ENCODE results near the gene BRIP1. TPM values are rescaled to one million over a fixed set of nuclear protein-coding genes. Genes with fewer than 3 reads are reported as not detected.

The BRIP1 gene
- polyA plus RNA-seq, 1 of the 3 experiments (the other 2 are of a cell fraction): 2.0 TPM

DNA sequence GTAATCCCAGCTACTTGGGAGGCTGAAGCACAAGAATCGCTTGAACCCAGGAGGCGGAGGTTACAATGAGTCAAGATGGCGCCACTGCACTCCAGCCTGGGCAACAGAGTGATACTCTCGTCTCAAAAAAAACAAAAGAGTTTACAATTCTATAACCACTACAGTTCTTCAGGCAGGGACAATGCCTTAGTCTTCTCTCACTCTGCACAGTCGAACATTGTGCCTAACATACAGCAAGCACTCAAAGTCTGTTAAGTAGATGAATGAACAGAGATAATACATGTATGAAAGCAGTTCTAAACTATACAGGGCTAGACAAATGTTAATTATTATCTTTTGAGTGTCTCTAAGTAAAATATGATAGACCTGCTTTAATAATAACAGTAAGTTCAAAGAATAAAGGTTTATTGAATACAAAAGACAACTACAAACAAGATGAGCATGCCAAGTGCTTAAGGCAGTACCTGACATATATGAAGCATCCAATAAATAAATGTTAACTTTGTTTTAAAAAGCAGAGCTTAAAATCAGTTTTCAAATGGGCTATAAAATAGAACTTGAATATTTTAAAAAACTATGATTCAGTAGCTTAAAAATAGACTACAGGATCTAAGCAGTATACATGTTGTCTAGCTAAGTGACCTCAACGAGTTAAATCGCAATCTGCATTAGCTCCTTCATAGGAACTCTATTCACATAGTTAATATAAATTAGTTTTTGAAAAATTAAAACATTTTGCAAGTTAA is 45.1 kb upstream of the BRIP1 start (continued):
- TF ChIP-seq, protein P1, sequence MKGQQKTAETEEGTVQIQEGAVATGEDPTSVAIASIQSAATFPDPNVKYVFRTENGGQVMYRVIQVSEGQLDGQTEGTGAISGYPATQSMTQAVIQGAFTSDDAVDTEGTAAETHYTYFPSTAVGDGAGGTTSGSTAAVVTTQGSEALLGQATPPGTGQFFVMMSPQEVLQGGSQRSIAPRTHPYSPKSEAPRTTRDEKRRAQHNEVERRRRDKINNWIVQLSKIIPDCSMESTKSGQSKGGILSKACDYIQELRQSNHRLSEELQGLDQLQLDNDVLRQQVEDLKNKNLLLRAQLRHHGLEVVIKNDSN (IDR thresholded peaks at IDR 0.05; ENCODE audit: borderline replicate concordance, low read depth): no peak
- TF ChIP-seq, protein P2, sequence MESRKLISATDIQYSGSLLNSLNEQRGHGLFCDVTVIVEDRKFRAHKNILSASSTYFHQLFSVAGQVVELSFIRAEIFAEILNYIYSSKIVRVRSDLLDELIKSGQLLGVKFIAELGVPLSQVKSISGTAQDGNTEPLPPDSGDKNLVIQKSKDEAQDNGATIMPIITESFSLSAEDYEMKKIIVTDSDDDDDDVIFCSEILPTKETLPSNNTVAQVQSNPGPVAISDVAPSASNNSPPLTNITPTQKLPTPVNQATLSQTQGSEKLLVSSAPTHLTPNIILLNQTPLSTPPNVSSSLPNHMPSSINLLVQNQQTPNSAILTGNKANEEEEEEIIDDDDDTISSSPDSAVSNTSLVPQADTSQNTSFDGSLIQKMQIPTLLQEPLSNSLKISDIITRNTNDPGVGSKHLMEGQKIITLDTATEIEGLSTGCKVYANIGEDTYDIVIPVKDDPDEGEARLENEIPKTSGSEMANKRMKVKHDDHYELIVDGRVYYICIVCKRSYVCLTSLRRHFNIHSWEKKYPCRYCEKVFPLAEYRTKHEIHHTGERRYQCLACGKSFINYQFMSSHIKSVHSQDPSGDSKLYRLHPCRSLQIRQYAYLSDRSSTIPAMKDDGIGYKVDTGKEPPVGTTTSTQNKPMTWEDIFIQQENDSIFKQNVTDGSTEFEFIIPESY (IDR thresholded peaks at IDR 0.05; ENCODE audit: borderline replicate concordance, low read depth): no peak
- TF ChIP-seq FOXM1 (IDR thresholded peaks at IDR 0.05; ENCODE audit: low read depth): no peak

DNA sequence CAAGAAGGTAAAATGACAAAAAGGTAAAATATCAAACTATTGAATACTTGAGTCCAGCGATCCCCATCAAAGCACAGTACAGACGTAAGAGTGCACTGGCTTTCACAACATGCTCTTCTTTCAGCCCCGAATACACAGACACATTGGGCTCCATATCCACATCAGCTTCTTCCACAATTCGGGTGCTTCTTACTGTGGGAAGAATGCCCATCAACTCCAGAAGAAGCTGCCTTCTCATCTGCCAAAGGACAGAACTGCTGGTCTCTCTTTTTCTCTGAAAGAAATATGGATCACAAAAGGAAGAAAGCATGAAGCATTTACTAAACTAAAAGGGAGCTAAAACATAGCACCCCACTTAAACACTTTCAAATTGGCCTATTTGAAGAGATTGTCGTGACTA is 44.0 kb upstream of the BRIP1 start:
- CTCF ChIA-PET: interaction anchor here (1.5 kb wide), 1 partner anchor 9 kb away, joined by 4 read pairs; no protein-coding TSS in a partner anchor
- Histone ChIP-seq H3K4me2 (no peak overlapping the region), H2AFZ (ENCODE audit: low read depth) (no peak overlapping the region), H3F3A (replicated peaks; ENCODE audit: insufficient read depth) (peaks cover under 1% of the 10 kb centered on the region), H3K27ac (ENCODE audit: low read depth in 2 of 2, low read length in 1 of 2) (no peak overlapping the region), H3K4me1 (ENCODE audit: control insufficient read depth in 1 of 2, insufficient read depth in 2 of 2, low read depth in 1 of 2, low read length in 1 of 2) (no peaks in the 10 kb centered on the region), H3K79me2 (ENCODE audit: insufficient read depth) (no peaks in the 10 kb centered on the region), H3K4me3 (ENCODE audit: low read depth in 2 of 2, low read length in 1 of 2) (no peak overlapping the region), H3K27me3 (ENCODE audit: insufficient read depth) (no peaks in the 10 kb centered on the region), H3K9me3 (no peaks in the 10 kb centered on the region), H4K20me1 (ENCODE audit: insufficient read depth) (no peaks in the 10 kb centered on the region), H3K9ac (no peak overlapping the region), H3K36me3 (replicated peaks in 1 of 2; ENCODE audit: control insufficient read depth in 1 of 2, insufficient read depth in 2 of 2, low read length in 1 of 2) (peaks cover 58 to 74% of the 10 kb centered on the region in 2 experiments), H3K9me2 (no peaks in the 10 kb centered on the region)
- no peak for TF ChIP-seq TEAD4 (IDR thresholded peaks at IDR 0.05; ENCODE audit: borderline replicate concordance, insufficient read depth)
- no peak for TF ChIP-seq POLR2AphosphoS5 (IDR thresholded peaks at IDR 0.05; ENCODE audit: low read depth, low read length)
- no peak for TF ChIP-seq EP300 (IDR thresholded peaks at IDR 0.05; ENCODE audit: borderline replicate concordance in 1 of 2, low read depth in 1 of 2, low read length in 1 of 2)
- POLR2A ChIA-PET: no interaction called here
- DNase-seq: no peak
- 97% methylated on average over 5 of the region's 5 CpGs for WGBS (ENCODE audit: low lambda C conversion rate)

- TF ChIP-seq, protein P3, sequence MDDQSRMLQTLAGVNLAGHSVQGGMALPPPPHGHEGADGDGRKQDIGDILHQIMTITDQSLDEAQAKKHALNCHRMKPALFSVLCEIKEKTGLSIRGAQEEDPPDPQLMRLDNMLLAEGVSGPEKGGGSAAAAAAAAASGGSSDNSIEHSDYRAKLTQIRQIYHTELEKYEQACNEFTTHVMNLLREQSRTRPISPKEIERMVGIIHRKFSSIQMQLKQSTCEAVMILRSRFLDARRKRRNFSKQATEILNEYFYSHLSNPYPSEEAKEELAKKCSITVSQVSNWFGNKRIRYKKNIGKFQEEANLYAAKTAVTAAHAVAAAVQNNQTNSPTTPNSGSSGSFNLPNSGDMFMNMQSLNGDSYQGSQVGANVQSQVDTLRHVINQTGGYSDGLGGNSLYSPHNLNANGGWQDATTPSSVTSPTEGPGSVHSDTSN (IDR thresholded peaks at IDR 0.05): no peak
- TF ChIP-seq JUND (IDR thresholded peaks at IDR 0.05) (no peak), TCF12 (IDR thresholded peaks at IDR 0.05) (no peak), CHD2 (IDR thresholded peaks at IDR 0.05; ENCODE audit: low read length, partially characterized antibody) (no peak)
- Histone ChIP-seq H3K4me3 (ENCODE audit: low read depth in 2 of 2, low read length in 1 of 2) (no peak overlapping the region), H3K27ac (ENCODE audit: low read depth in 2 of 2, low read length in 1 of 2) (no peak overlapping the region), H3K9me3 (no peaks in the 10 kb centered on the region), H3K36me3 (replicated peaks in 1 of 2; ENCODE audit: control insufficient read depth in 1 of 2, insufficient read depth in 2 of 2, low read length in 1 of 2) (peaks cover 46 to 65% of the 10 kb centered on the region in 2 experiments), H3K9me2 (no peaks in the 10 kb centered on the region), H2AFZ (ENCODE audit: low read depth) (no peak overlapping the region), H3K9ac (no peak overlapping the region), H3K4me2 (no peak overlapping the region), H3K27me3 (ENCODE audit: insufficient read depth) (no peaks in the 10 kb centered on the region), H3F3A (replicated peaks; ENCODE audit: insufficient read depth) (peaks cover 3% of the 10 kb centered on the region), H3K79me2 (ENCODE audit: insufficient read depth) (no peaks in the 10 kb centered on the region), H3K4me1 (ENCODE audit: control insufficient read depth in 1 of 2, insufficient read depth in 2 of 2, low read depth in 1 of 2, low read length in 1 of 2) (no peaks in the 10 kb centered on the region), H4K20me1 (ENCODE audit: insufficient read depth) (no peaks in the 10 kb centered on the region)
- ChIA-PET CTCF (interaction anchor here (1.2 kb wide), 1 partner anchor 206 kb away, joined by 5 read pairs; no protein-coding TSS in a partner anchor), POLR2A (no interaction called here)
- 97% methylated on average over 5 of the region's 5 CpGs for WGBS (ENCODE audit: low lambda C conversion rate)
- no peak for DNase-seq
Observed at GRCh38 chr17:61904094-61904710, 40.9 kb upstream of the BRIP1 start.

All from SK-N-SH (cell line).